ENCODE results near the gene CDK16.

Gene CDK16

GRCh38 chrX:47175588-47175980, 42.9 kb upstream of the CDK16 start:
- Histone ChIP-seq H3K27ac (replicated peaks) (no peak overlapping the region), H3K4me3 (replicated peaks; ENCODE audit: insufficient read depth, low read length) (no peak overlapping the region), H3K27me3 (ENCODE audit: insufficient read depth, poor library complexity, severe bottlenecking) (no peaks in the 10 kb centered on the region)
- DNase-seq (ENCODE audit: low read depth in 1 of 2, low spot score in 1 of 2): no peak
- TF ChIP-seq SPI1 (IDR thresholded peaks at IDR 0.05; ENCODE audit: borderline replicate concordance, low read depth) (no peak), GABPA (IDR thresholded peaks at IDR 0.05; ENCODE audit: low read depth) (no peak), CTCF (IDR thresholded peaks at IDR 0.05; ENCODE audit: insufficient read depth, low read length) (no peak), POLR2AphosphoS5 (IDR thresholded peaks at IDR 0.05; ENCODE audit: low read depth) (no peak), REST (IDR thresholded peaks at IDR 0.05; ENCODE audit: insufficient replicate concordance, low read depth) (no peak)

- H3K27ac ChIP-seq (replicated peaks): no peak overlapping the region
- H3K27me3 ChIP-seq (ENCODE audit: insufficient read depth, poor library complexity, severe bottlenecking): no peaks in the 10 kb centered on the region
- no peak for DNase-seq (ENCODE audit: low read depth in 1 of 2, low spot score in 1 of 2)
- no peak for TF ChIP-seq GABPA (IDR thresholded peaks at IDR 0.05; ENCODE audit: low read depth)
- TF ChIP-seq SPI1 (IDR thresholded peaks at IDR 0.05; ENCODE audit: borderline replicate concordance, low read depth): no peak
- no peak for TF ChIP-seq CTCF (IDR thresholded peaks at IDR 0.05; ENCODE audit: insufficient read depth, low read length)
- TF ChIP-seq REST (IDR thresholded peaks at IDR 0.05; ENCODE audit: insufficient replicate concordance, low read depth): no peak
- TF ChIP-seq POLR2AphosphoS5 (IDR thresholded peaks at IDR 0.05; ENCODE audit: low read depth): no peak
- no peak overlapping the region for H3K4me3 ChIP-seq (replicated peaks; ENCODE audit: insufficient read depth, low read length)
Measured at GRCh38 chrX:47176101-47176740, 42.3 kb upstream of the CDK16 start.

GRCh38 chrX:47177079-47177478, 41.4 kb upstream of the CDK16 start:
- Histone ChIP-seq H3K27ac (replicated peaks) (no peak overlapping the region), H3K27me3 (ENCODE audit: insufficient read depth, poor library complexity, severe bottlenecking) (no peaks in the 10 kb centered on the region), H3K4me3 (replicated peaks; ENCODE audit: insufficient read depth, low read length) (no peak overlapping the region)
- DNase-seq (ENCODE audit: low read depth in 1 of 2, low spot score in 1 of 2): no peak
- no peak for TF ChIP-seq REST (IDR thresholded peaks at IDR 0.05; ENCODE audit: insufficient replicate concordance, low read depth)
- no peak for TF ChIP-seq CTCF (IDR thresholded peaks at IDR 0.05; ENCODE audit: insufficient read depth, low read length)
- no peak for TF ChIP-seq GABPA (IDR thresholded peaks at IDR 0.05; ENCODE audit: low read depth)
- TF ChIP-seq POLR2AphosphoS5 (IDR thresholded peaks at IDR 0.05; ENCODE audit: low read depth): no peak
- TF ChIP-seq SPI1 (IDR thresholded peaks at IDR 0.05; ENCODE audit: borderline replicate concordance, low read depth): no peak
